NOMO-1 treated with DMSO at 0.1 percent for 48 hours (cell line): ENCODE results near the gene KRT32.

Source experiments
- DNase-seq: peaks from one replicate; lab custom pipeline; 2025; ENCODE audit not compliant: unreplicated experiment; lab: John Stamatoyannopoulos, UW

Gene KRT32

DNA sequence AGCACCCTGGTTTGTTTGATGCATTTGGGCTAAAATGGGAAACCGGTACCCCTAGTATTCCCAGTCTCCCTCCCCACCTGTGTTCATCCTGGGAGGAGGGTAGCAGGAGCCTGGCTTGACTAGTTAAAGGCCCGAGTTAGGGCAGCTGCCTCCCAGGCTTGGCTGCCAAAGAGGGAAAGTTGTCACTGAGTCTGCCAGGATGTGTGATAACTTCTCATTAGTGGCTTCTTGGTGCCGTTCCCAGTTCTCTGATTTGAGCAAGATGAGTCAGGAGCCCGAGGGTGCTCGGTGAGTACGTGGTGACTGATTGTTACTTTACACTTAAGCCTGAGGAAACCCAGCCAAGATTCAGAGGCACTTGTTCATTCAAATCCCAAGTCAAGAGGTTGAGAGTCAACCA, 2.5 kb downstream of the KRT32 start:
- DNase-seq, result no peak

DNA sequence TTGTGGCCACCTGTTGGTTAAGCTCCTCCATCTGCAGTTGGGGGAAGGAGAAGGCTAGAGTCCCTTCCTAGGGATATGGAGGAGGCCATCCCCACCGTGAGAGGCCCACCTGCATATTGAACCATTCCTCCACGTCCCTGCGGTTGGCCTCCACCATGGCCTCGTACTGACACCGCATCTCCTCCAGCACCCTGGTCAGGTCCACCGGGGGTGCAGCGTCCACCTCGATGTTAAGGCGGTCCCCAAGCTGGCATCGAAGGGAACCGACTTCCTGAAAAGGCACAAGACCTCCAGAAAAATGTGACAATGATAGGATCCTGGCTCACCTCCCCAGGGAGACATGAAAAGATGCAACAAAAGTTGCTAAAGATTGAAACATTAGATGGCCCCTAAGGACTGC, 3.0 kb downstream of the KRT32 start:
- DNase-seq, result no peak

- no peak for DNase-seq
Measured at GRCh38 chr17:41463746-41464145, 3.4 kb downstream of the KRT32 start.

- DNase-seq, result no peak
Measured at GRCh38 chr17:41462705-41463104, 4.5 kb downstream of the KRT32 start.

GRCh38 chr17:41457676-41458075, 9.5 kb downstream of the KRT32 start:
- DNase-seq, result no peak

GRCh38 chr17:41456204-41456603, 11.0 kb downstream of the KRT32 start:
- DNase-seq, result no peak

DNA sequence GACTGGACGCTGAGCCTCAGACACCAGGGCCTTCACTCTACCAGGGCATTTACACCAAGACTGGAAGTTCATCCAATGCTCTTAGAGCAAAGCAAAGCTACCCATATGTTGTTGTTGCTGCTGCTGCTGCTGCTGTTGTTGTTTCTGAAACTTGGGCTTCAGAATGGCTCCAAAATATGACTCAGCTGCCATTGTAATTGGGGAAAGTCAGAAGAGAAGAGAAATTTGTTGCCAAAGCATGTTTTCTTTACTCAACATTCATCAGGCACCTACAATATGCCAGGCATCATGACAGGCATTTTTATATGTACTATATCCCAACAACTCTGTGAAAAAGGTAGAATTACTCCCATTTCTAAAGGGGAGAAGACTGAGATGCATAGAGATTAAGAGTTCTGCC, 11.9 kb downstream of the KRT32 start:
- DNase-seq, result no peak

GRCh38 chr17:41453066-41453465, 14.1 kb downstream of the KRT32 start:
- DNase-seq, result no peak

- no peak for DNase-seq
Measured at GRCh38 chr17:41452281-41452680, 14.9 kb downstream of the KRT32 start.

GRCh38 chr17:41451154-41451728, 15.9 kb downstream of the KRT32 start:
- no peak for DNase-seq

- DNase-seq, result no peak
Measured at GRCh38 chr17:41449008-41449407, 18.2 kb downstream of the KRT32 start.

DNA sequence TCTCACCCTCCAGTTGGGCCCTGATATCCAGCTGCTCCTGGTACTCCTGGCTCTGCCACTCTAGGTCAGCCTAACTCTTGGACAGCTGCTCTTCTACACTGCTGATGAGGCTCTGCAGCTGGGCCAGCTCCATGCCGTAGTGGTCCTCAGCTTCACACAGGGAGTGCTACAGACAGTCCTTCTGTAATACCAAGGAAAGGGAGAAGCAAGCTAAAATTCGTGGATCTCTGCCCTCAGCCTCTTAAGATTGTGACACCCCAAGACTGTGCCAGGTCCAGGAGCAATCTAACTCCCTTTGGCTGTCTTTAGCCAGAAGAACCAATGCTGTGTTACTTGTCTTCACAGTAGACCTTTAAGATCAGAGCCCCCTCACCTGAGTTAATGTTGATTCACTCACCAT, 18.7 kb downstream of the KRT32 start:
- DNase-seq, result no peak

DNA sequence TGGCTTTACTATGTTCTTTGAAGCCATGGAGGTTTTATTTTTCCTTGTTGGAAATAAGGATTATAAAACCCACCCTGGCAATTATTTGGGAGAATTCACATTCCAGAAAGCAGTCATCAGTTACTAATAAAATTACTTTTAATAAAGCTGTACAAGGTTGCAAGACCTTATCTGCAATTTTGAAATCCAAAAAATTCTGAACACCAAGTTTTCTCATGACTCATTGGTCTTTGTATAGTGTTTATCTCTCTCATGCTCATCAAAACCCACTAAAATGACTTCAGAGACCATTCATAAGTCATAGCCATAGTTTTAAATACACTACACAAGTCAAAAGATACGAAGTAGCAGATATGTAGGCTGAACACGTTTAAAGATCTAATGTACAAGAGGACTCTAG, 20.4 kb downstream of the KRT32 start:
- DNase-seq, result no peak

DNA sequence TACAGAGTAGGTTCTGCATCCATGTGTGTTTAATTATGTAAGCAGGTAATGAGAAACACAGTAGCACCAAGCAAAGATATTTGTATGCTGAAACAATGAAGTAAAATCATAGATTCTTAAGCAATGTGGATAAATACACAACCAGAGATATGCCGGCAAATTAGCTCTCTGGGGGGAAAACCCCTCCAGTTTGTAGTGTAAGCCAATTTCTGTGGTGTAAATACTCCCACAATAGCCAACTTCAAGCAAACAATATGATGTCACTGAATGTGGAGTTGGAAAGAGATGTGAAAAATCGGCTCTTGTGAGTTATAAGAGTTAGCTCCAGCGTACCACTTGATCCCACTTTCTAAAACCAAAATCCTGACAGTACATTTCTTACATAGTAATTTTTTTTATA, 22.5 kb downstream of the KRT32 start:
- DNase-seq, result no peak

DNA sequence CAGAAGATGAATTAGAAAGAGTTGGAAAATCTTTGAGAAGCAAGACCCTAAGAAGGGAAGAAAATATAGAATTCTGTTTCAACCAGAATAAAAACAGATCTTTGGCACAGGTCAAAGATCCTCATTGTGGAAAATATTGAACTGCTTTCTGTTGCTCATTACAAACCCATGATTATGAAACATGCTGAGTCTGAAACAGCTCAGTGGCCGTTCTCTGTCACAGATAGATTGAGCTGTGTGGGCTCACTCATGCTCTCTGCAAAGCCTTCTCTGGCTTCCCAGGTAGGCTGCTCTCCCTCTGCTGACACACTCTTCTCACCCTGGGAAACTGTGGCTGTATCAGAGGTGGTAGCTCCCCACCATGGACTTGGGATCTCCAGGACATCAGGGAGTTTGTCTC, 23.0 kb downstream of the KRT32 start:
- DNase-seq, result no peak

- no peak for DNase-seq
Measured at GRCh38 chr17:41442739-41443138, 24.4 kb downstream of the KRT32 start.

DNA sequence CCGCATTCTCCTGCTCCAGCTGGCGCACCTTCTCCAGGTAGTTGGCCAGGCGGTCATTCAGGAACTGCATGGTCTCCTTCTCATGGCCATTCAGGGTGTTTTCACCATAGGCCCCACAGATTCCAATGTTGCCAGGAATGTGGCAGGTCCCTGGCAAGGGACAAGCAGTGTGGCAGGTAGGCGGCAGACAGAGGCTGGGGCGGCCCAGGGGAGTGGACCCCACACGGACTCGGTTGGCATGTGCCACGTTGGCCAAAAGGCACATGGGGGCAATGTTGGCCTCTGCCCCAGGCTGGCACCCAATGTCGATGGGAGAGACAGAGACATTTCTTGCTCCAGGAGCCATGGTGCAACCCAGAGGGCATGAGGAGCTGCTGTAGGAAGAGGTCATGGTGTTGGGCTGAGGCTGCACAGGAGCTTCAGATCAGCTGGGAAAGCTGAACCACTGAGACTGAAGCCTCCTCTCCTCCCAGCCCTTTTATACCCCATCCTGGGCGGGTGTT, 26.6 kb downstream of the KRT32 start, which contains the start of gene KRT38:
KRT38 (minus strand) TSS at position 453 of the 503 bp plus-strand sequence; CDS start at position 391, 62 bp downstream.
- no peak for DNase-seq

DNA sequence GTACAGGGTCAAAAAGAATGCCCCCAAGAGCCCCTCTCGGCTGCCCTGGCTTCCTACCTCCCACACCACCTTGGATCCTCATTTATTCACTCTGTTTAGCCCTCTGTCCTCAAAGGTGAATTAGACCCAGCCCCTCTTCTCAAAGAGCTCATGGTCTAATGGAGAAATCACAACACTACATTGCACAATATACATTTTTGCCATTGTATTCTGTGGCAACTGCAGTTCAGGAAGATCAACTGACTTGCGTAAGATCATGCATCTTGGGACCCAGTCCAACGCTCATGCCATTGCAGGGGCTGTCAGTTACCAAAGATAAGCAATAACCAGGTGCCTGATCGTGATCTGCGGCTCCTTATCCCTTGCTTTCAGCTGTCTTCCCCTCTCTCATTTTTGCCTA, 27.8 kb downstream of the KRT32 start:
- DNase-seq, result peak; percentile 22

GRCh38 chr17:41437769-41438168, 29.4 kb downstream of the KRT32 start:
- no peak for DNase-seq

GRCh38 chr17:41437254-41437653, 29.9 kb downstream of the KRT32 start:
- DNase-seq, result no peak

GRCh38 chr17:41434415-41434814, 32.8 kb downstream of the KRT32 start:
- DNase-seq, result no peak

DNA sequence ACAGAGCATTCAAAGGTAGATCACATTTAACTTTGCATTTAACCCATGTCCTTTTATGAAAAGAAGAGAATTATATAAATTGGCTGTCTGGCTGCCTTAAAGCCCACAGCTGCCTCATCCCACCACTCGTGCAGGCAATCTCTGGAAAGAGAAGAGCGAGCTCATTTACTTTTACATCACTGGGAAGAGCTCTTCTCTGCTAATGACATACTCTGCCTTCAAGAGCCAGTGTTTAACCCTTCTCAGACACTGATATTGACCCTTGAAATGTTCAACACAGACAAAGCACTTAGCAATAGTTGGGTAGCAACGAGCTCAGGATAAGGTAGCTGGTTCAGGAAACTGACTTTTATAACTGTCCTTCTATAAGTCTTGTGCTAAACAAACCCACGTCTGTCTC, 33.2 kb downstream of the KRT32 start:
- DNase-seq, result no peak

DNA sequence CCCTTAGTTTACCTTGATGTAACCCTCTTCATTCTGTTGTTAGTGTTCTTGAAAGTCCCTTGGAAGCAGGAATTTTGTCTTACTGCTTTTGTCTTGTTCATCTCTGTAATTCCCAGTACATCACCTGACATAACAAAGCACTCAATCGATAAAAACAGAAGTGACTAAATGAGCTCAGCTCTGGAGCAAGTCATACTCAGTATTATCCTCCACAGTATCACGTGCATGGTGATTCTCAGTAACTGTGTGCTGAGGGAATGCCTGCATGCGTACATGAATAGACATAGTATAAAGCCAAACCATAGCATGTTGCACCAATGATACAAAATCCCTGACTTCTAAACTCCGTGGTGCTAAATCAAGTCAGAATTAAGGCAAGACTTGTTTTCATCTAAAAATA, 33.6 kb downstream of the KRT32 start:
- no peak for DNase-seq
